ENCODE measurements around the gene PRAMEF11.
"Not testable (repeated sequence)": the region's sequence is repeated elsewhere in the genome, so short reads cannot be mapped to it uniquely, and the experiment has no call there.

The PRAMEF11 gene

GRCh38 chr1:12831310-12831709 is at the start of gene PRAMEF11:
TSS of gene PRAMEF11 (minus strand) at chr1:12831410. CDS start at chr1:12828789, 2,621 bp downstream.
- DNase-seq (ENCODE audit: low read depth), result not testable (repeated sequence)

DNA sequence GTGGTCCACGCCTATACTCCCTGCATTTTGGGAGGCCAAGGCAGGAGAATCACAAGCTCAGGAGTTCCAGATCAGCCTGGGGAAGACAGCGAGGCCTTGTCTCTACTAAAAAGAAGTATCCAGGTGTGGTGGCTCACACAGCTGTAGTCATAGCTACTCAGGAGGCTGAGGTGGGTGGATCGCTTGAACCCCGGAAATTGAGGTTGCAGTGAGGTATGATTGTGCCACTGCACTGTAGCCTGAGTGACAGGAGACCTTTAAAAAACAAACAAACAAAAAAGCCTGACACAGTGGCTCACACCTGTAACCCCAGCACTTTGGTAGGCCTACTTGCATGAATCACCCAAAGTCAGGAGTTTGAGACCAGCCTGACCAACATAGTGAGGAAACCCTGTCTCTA is 47.2 kb upstream of the PRAMEF11 start:
- not testable (repeated sequence) for DNase-seq (ENCODE audit: low read depth)

DNA sequence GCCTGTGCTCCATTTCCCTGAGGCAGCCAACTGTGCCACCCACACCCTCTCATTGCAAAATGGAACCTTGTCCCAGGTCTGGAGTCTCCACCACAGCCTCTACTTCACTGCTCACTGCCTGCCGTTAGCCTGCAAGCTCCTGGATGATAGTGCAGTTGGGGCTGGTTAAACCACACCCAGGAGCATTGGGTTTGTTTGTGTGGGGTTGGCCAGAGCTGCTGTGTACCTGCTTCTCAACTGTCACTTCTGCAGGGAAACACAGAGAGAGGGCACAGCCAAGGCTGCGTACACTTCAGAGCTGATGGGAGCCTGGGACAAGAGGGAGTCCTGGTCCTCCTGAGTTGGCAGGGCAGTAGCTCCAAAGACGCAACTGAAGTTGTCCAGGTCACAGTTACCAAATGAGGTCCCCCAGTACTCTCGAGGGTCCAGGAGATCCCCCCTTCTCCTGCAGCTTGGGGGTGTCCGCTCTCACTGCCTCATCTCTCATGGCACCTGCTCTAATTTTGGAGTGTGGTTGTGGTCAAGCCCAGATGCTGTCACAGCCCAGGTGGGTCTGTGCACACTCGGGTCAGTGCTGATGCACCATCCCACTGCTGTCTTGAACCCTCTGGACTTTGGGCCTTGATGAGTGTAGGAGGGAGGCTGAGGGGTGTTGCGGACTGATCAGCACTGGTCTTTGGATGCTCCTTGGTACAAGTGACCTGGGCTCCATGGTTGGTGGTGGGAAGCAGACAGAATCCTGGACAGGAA is 32.1 kb upstream of the PRAMEF11 start:
- DNase-seq (ENCODE audit: low read depth), result not testable (repeated sequence)

DNA sequence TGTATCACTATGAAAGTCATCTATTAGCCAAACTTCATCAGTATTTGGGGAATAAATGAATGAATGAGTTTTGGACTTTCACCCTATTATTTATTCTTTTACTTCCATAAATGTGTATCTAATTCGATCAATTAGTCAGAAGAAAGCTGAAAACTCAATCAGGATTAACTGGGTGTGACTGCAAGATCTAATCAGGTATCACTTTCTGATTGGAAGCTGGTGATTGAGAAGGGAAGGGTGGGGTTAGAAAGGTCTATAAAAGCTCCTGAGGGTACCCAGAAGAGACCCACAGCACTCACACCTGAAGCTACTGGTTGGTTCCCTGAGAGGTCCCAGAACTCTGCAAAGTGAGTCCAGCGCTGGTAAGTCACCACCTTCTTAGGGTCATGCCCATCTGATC is 25.6 kb upstream of the PRAMEF11 start, which contains the start of gene PRAMEF2:
Gene PRAMEF2 (plus strand): TSS at position 301 of the 400 bp plus-strand sequence. CDS start 1,924 bp downstream, outside the sequence.
- not testable (repeated sequence) for DNase-seq (ENCODE audit: low read depth)

GRCh38 chr1:12851779-12852178 is 20.6 kb upstream of the PRAMEF11 start:
- DNase-seq (ENCODE audit: low read depth), result peak; percentile 22

DNA sequence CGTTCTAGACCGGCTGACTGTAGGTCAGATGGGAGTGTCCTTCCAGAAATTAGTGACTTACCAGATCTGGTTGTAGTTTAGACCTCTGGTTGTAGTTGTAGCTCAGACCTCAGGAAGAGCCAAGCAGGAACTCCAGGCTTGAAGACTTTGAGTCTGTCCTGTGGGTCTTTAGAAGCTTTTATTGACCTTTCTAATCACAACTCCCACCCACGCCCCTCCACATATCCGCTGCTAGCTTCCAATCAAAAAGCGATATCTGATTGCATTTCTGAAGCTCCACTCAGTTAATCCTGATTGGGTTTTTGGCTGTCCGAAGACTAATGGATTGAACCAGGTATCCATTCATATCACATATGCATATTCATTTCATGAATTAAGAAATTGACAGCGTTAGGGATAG is 17.4 kb upstream of the PRAMEF11 start, which contains the start of gene HNRNPCL1:
Gene HNRNPCL1 (minus strand): TSS at position 101 of the 400 bp plus-strand sequence. CDS start 431 bp downstream, outside the sequence.
- not testable (repeated sequence) for DNase-seq (ENCODE audit: low read depth)

- not testable (repeated sequence) for DNase-seq (ENCODE audit: low read depth)
Observed at GRCh38 chr1:12833251-12833650, 2.0 kb upstream of the PRAMEF11 start.

DNA sequence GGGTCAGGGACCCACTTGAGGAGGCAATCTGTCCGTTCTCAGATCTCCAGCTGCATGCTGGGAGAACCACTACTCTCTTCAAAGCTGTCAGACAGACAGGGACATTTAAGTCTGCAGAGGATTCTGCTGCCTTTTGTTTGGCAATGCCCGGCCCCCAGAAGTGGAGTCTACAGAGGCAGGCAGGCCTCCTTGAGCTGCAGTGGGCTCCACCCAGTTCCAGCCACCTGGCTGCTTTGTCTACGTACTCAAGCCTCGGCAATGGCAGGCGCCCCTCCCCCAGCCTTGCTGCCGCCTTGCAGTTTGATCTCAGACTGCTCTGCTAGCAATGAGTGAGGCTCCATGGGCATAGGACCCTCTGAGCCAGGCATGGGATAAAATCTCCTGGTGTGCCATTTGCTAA is 12.1 kb downstream of the PRAMEF11 start:
- DNase-seq (ENCODE audit: low read depth), result not testable (repeated sequence)

DNA sequence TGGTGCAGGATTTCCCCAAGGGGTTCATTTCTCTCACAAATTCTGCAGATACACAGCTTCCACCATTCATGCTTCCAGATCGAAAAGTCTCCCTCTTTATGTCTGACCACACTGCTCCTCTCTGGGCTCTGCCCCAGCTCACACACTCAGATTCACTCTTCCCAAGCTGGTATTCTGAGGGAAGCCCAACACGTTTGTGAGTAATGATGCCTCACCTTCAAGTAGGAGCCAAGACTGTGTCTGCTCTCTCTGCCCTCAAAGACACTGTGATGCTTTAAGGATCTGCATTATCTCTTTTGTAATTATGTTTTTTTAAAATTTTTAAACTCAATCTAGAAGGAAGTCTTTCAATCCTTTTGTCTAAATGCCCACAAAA is 19.8 kb downstream of the PRAMEF11 start:
- no peak for DNase-seq (ENCODE audit: low read depth)

- peak; percentile 57 for DNase-seq (ENCODE audit: low read depth)
Observed at GRCh38 chr1:12810691-12811408, 20.4 kb downstream of the PRAMEF11 start.

DNA sequence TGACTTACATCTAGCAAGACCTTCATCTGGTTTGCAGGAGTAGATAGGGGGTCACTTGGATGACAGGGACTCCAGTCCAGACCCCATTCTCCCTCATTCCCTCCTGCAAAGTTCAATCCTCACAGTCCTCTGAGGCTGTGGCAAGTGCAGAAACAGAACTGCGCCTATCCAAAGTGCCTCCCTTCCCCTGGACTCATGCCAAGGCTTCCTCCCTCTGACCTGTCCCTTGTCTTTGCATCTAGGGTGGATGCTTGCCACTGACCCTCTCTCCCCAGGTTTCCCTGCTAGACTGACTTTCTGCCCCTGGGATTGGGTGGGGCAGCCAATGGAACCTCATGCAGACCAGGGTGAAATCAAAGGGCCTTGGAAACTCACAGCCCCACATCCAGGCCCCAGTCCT is 21.3 kb downstream of the PRAMEF11 start:
- no peak for DNase-seq (ENCODE audit: low read depth)

DNA sequence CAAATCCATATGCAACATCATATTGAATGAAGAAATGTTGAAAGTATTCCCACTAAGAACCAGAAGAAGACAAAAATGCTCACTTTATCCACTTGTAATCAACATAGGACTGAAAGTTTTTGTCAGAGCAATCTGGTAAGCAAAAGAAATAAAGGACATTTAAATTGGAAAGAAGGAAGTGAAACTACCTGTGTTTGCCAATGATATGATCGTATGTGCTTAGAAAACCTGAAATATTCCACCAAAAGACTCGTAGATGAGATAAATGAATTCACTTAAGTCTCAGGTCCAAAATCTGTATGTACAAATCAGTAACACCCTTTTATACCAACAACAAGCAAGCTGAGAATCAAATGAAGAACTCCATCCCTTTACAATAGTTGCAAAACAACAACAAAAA is 31.5 kb downstream of the PRAMEF11 start:
- no peak for DNase-seq (ENCODE audit: low read depth)

GRCh38 chr1:12798911-12799310 is 32.3 kb downstream of the PRAMEF11 start:
- DNase-seq (ENCODE audit: low read depth), result no peak

- not testable (repeated sequence) for DNase-seq (ENCODE audit: low read depth)
Observed at GRCh38 chr1:12791097-12791496, 40.1 kb downstream of the PRAMEF11 start, which contains the start of gene PRAMEF1. TSS of gene PRAMEF1 (plus strand) at chr1:12791397. CDS start at chr1:12793228, 1,831 bp downstream.

DNA sequence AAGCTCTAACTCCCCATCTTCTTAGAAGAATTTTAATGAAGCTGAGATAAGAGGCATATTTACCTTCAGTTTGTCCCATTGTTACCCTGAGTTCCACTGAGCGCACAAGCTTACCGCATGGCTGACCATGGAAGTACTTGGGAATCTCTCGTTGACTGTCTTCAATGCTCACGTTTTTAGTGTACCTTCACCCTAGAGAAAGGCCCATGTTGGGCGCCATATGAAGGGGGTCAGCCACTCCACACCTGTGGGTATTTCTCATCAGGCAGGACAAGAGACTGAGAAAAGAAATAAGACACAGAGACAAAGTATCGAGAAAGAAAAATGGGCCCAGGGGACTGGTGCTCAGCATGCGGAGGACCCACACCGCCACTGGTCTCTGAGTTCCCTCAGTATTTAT is 46.5 kb downstream of the PRAMEF11 start:
- DNase-seq (ENCODE audit: low read depth), result not testable (repeated sequence)

DNA sequence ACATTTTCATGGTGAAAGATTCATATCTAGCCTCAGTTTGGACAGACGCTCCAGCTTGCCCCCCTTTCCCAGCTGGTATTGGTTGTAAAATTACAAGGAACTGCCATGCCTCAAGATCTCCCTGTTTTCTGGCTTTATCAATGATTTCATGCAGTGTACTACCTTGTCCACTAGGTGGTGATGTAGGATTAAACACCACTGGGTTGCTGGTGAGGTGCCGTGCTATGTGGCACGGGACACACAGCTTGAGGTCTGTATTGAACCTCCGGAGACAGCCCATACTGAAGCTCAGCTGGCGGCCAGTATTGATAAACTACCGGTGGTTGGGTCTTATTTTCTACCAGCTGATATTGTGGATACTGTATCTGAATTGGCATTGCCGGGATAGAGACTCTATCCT is 47.4 kb downstream of the PRAMEF11 start:
- peak; percentile 7 for DNase-seq (ENCODE audit: low read depth)

- not testable (repeated sequence) for DNase-seq (ENCODE audit: low read depth)
Observed at GRCh38 chr1:12781488-12781887, 49.7 kb downstream of the PRAMEF11 start.

- DNase-seq (ENCODE audit: low read depth), result peak; percentile 3
Observed at GRCh38 chr1:12778907-12779306, 52.3 kb downstream of the PRAMEF11 start.

- DNase-seq (ENCODE audit: low read depth), result no peak
Observed at GRCh38 chr1:12778061-12778460, 53.1 kb downstream of the PRAMEF11 start.

DNA sequence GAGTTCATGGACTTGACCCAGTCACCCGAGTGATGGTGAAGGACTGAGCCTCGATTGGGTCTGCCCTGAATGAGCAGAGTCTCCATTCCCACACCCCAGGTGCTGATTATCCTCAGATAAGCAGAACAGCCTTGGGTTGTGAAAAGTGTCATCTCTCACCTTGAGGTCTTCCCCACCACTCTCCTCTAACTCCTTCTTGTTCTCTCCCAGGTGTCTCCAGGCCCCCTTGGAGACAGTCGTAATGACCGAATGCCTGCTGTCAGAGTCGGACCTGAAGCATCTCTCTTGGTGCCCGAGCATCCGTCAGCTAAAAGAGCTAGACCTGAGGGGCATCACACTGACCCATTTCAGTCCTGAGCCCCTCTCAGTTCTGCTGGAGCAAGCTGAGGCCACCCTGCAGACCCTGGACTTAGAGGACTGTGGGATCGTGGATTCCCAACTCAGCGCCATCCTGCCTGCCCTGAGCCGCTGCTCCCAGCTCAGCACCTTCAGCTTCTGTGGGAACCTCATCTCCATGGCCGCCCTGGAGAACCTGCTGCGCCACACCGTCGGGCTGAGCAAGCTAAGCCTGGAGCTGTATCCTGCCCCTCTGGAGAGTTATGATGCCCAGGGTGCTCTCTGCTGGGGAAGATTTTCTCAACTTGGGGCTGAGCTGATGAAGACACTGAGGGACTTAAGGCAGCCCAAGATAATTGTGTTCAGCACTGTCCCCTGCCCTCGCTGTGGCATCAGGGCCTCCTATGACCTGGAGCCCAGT is 54.2 kb downstream of the PRAMEF11 start:
- no peak for DNase-seq (ENCODE audit: low read depth)

DNA sequence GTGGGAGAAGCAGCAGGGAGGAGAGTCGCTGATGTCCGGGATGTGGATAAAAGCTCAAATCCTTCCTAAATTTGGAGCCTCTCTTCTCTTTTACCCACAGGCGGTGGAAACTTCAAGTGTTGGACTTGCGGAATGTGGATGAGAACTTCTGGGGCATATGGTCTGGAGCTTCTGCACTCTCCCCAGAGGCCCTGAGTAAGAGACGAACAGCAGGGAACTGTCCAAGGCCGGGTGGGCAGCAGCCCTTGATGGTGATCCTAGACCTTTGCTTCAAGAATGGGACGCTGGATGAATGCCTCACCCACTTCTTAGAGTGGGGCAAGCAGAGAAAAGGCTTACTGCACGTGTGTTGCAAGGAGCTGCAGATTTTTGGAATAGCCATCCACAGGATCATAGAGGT is 55.8 kb downstream of the PRAMEF11 start:
- DNase-seq (ENCODE audit: low read depth), result no peak

GRCh38 chr1:12774801-12775345 is 56.3 kb downstream of the PRAMEF11 start:
- DNase-seq (ENCODE audit: low read depth), result no peak

Data from EH (cell line).